Neural cell (in vitro differentiated cells): ENCODE measurements around the gene KLK13.

Experiments
- CTCF ChIP-seq: fragments of 450-650 bp; IDR thresholded peaks from 2 replicates; pipeline ENCODE4 v1.5.1; 2014; ENCODE audit warnings: antibody characterized with exemption, mild to moderate bottlenecking, moderate library complexity; ENCODE audit not compliant: poor library complexity, severe bottlenecking
- EP300 ChIP-seq: fragments of 450-650 bp; conservative IDR thresholded peaks from 2 replicates; pipeline ENCODE4 v1.6.1; 2014; ENCODE audit warnings: antibody characterized with exemption, mild to moderate bottlenecking, moderate library complexity; ENCODE audit not compliant: poor library complexity, severe bottlenecking
- POLR2AphosphoS5 ChIP-seq: IDR thresholded peaks from 2 replicates; pipeline ENCODE4 v1.6.1; 2012
- REST ChIP-seq: IDR thresholded peaks from 2 replicates; pipeline ENCODE4 v1.6.1; 2012; ENCODE audit warnings: borderline replicate concordance
- SMC3 ChIP-seq: fragments of 450-650 bp; conservative IDR thresholded peaks from 2 replicates; pipeline ENCODE4 v1.6.1; 2014; ENCODE audit warnings: antibody characterized with exemption, mild to moderate bottlenecking, moderate library complexity; ENCODE audit not compliant: poor library complexity

GRCh38 chr19:51012661-51013190 is 52.2 kb downstream of the KLK13 start:
- TF ChIP-seq SMC3 (no peak), REST (no peak), CTCF (no peak), EP300 (no peak), POLR2AphosphoS5 (no peak)
